PC-9 (cell line): Measurements from ENCODE around the gene IMPDH2.

ENCODE experiments used
- EZH2 ChIP-seq: fragments of 200-600 bp; sonication (generic); IDR thresholded peaks from 2 replicates; pipeline ENCODE4 v1.8.0; 2017; ENCODE audit warnings: antibody characterized with exemption, low read depth
- TF ChIP-seq, protein P1 (sequence below): fragments of 200-600 bp; sonication (generic); conservative IDR thresholded peaks from 2 replicates; pipeline ENCODE4 v1.6.1; 2017; ENCODE audit warnings: mixed run types, antibody characterized with exemption, mild to moderate bottlenecking, moderate library complexity

DNA sequence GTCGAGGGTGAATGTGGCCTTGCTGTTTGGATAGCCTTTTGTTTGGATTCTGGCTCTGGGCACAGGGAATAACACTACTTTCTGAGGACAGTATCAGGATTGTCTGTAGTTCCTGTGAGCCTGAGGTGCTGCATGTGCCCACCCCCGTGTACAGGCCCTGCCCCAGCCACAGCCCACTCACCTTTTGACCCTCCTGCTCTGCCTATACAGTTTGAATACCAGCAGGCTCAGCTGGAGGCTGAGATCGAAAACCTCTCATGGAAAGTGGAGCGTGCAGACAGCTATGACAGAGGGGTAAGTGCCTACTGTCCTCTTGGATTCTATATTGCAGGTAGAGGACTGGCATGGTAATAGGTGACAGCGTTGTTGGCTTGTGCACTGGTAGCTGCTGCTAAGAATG lies 46.5 kb downstream of the IMPDH2 start:
- TF ChIP-seq, protein P1, sequence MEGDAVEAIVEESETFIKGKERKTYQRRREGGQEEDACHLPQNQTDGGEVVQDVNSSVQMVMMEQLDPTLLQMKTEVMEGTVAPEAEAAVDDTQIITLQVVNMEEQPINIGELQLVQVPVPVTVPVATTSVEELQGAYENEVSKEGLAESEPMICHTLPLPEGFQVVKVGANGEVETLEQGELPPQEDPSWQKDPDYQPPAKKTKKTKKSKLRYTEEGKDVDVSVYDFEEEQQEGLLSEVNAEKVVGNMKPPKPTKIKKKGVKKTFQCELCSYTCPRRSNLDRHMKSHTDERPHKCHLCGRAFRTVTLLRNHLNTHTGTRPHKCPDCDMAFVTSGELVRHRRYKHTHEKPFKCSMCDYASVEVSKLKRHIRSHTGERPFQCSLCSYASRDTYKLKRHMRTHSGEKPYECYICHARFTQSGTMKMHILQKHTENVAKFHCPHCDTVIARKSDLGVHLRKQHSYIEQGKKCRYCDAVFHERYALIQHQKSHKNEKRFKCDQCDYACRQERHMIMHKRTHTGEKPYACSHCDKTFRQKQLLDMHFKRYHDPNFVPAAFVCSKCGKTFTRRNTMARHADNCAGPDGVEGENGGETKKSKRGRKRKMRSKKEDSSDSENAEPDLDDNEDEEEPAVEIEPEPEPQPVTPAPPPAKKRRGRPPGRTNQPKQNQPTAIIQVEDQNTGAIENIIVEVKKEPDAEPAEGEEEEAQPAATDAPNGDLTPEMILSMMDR: no peak
- no peak for TF ChIP-seq EZH2
